ENCODE data around the gene NAALADL1. TPM values are rescaled to one million over a fixed set of nuclear protein-coding genes. Genes with fewer than 3 reads are reported as not detected.

The NAALADL1 gene
- total RNA-seq, 1 experiment from 2014 or later: not detected

DNA sequence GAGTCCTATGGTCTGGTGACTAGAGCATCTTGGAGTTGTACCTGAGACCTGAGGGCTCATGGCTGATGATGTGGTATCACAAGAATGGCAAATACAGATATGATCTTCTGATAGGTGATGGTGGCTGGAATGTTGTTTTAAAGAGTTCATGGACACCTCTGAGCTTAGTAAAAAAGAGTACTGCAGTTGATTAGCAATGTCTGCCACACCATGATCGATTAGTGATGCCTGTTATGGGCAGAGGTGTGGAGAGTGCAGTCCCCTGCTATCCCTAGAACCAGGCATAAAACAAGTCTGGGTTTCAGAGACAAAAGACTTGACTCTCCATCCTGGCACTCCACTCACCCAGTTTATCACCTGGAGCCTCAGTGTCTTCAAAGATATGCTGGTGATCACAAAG lies 60.2 kb downstream of the NAALADL1 start:
- Histone ChIP-seq H3K4me3 (replicated peaks in 1 of 2; ENCODE audit: low read depth in 1 of 2, low read length in 2 of 2) (no peak overlapping the region), H3K9me3 (ENCODE audit: control insufficient read depth in 1 of 2, insufficient read depth in 1 of 2, low read depth in 1 of 2, low read length in 2 of 2) (no peaks in the 10 kb centered on the region), H3K4me1 (ENCODE audit: control insufficient read depth in 1 of 2, insufficient read depth in 2 of 2, low read length in 2 of 2) (peaks cover 13 to 40% of the 10 kb centered on the region in 2 experiments; a peak in 3 of 4 replicates), H3K79me2 (ENCODE audit: insufficient read depth, low read length) (no peaks in the 10 kb centered on the region), H3K9me2 (ENCODE audit: insufficient read depth) (no peaks in the 10 kb centered on the region), H3K27me3 (ENCODE audit: insufficient read depth, low read length) (no peaks in the 10 kb centered on the region), H4K20me1 (ENCODE audit: insufficient read depth) (no peaks in the 10 kb centered on the region), H3K36me3 (ENCODE audit: control insufficient read depth in 1 of 2, insufficient read depth in 2 of 2, low read length in 2 of 2) (no peaks in the 10 kb centered on the region), H3K4me2 (ENCODE audit: low read length) (peak overlapping the region; percentile 39), H2AFZ (ENCODE audit: low read depth, low read length, poor library complexity, severe bottlenecking) (peak overlapping the region; percentile 65), H3K9ac (ENCODE audit: low read length) (no peak overlapping the region), H3K27ac (ENCODE audit: low read depth, low read length) (no peak overlapping the region)
- TF ChIP-seq YY1 (IDR thresholded peaks at IDR 0.05; ENCODE audit: extremely low read depth, insufficient replicate concordance, low read depth, low read length) (peak; percentile 80), POLR2AphosphoS5 (IDR thresholded peaks at IDR 0.05; ENCODE audit: low read depth, low read length) (no peak), SRF (IDR thresholded peaks at IDR 0.05; ENCODE audit: low read depth) (peak; percentile 92), SP1 (IDR thresholded peaks at IDR 0.05; ENCODE audit: low read depth) (0 out of 2 replicates have a peak, but pooled peaks have one; percentile 12), CBX3 (IDR thresholded peaks at IDR 0.05; ENCODE audit: low read depth) (peak; percentile 76; the same call in 1 of the 2 replicates)
- TF ChIP-seq, protein P1, sequence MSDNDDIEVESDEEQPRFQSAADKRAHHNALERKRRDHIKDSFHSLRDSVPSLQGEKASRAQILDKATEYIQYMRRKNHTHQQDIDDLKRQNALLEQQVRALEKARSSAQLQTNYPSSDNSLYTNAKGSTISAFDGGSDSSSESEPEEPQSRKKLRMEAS (IDR thresholded peaks at IDR 0.05): peak; percentile 18; the same call in 1 of the 2 replicates
- DNase-seq (ENCODE audit: low read depth, low spot score) (no peak), ATAC-seq (peak; percentile 46; the same call in 1 of the 2 replicates)
- ChIA-PET CTCF (interaction anchor here (1.3 to 3.8 kb wide), 3 partner anchors 16 to 154 kb away, joined by 3 to 21 read pairs (median 5); partner anchors contain the start of genes ARL2 and CDC42BPG), POLR2A (interaction anchor here (1.0 to 2.7 kb wide), 2 partner anchors 8 to 15 kb away, joined by 3 to 15 read pairs; partner anchors contain the start of gene ARL2), RAD21 (ENCODE audit: low non-redundant PET in 1 of 2, low total read pairs in 2 of 2, uncharacterized antibody in 2 of 2, unreplicated experiment in 2 of 2) (no interaction called here)
- intact Hi-C loops (cut with micrococcal nuclease): loop anchor here (5.0 kb wide), 1 partner anchor 151 kb away; no protein-coding TSS in a partner anchor
- no TSS peak for BruUV-seq (replicated peaks)

- Histone ChIP-seq H4K20me1 (ENCODE audit: insufficient read depth) (no peaks in the 10 kb centered on the region), H3K4me3 (replicated peaks in 1 of 2; ENCODE audit: low read depth in 1 of 2, low read length in 2 of 2) (peak within 1 kb of the TSS; percentile 30 to 50), H3K27me3 (ENCODE audit: insufficient read depth, low read length) (no peaks in the 10 kb centered on the region), H3K36me3 (ENCODE audit: control insufficient read depth in 1 of 2, insufficient read depth in 2 of 2, low read length in 2 of 2) (no peaks in the 10 kb centered on the region), H3K9me2 (ENCODE audit: insufficient read depth) (no peaks in the 10 kb centered on the region), H3K9me3 (ENCODE audit: control insufficient read depth in 1 of 2, insufficient read depth in 1 of 2, low read depth in 1 of 2, low read length in 2 of 2) (no peaks in the 10 kb centered on the region), H3K9ac (ENCODE audit: low read length) (peak within 1 kb of the TSS; percentile 29), H3K4me1 (ENCODE audit: control insufficient read depth in 1 of 2, insufficient read depth in 2 of 2, low read length in 2 of 2) (peaks cover 13 to 40% of the 10 kb centered on the region in 2 experiments; a peak in 3 of 4 replicates), H3K79me2 (ENCODE audit: insufficient read depth, low read length) (no peaks in the 10 kb centered on the region), H2AFZ (ENCODE audit: low read depth, low read length, poor library complexity, severe bottlenecking) (peak within 1 kb of the TSS; percentile 70), H3K4me2 (ENCODE audit: low read length) (peak within 1 kb of the TSS; percentile 78), H3K27ac (ENCODE audit: low read depth, low read length) (peak within 1 kb of the TSS; percentile 34; the same call in 1 of the 2 replicates)
- ChIA-PET CTCF (interaction anchor here (0.7 to 3.8 kb wide), 9 partner anchors 10 to 209 kb away, joined by 3 to 21 read pairs (median 4); partner anchors contain the start of genes ARL2 and CDC42BPG), POLR2A (interaction anchor here (0.6 to 2.7 kb wide), 4 partner anchors 9 to 150 kb away, joined by 3 to 15 read pairs (median 4); no protein-coding TSS in a partner anchor), RAD21 (ENCODE audit: low non-redundant PET in 1 of 2, low total read pairs in 2 of 2, uncharacterized antibody in 2 of 2, unreplicated experiment in 2 of 2) (interaction anchor here (0.6 to 1.9 kb wide), 3 partner anchors 16 to 150 kb away, joined by 3 to 5 read pairs (median 4); no protein-coding TSS in a partner anchor)
- DNase-seq (ENCODE audit: low read depth, low spot score) (peak; percentile 50), ATAC-seq (peak; percentile 90)
- no TSS peak for BruUV-seq (replicated peaks)
- intact Hi-C loops (cut with micrococcal nuclease): loop anchor here (5.0 kb wide), 1 partner anchor 150 kb away; no protein-coding TSS in a partner anchor
- TF ChIP-seq FOSL1 (IDR thresholded peaks at IDR 0.05; ENCODE audit: low read depth) (no peak), EGR1 (IDR thresholded peaks at IDR 0.05; ENCODE audit: low read depth) (peak; percentile 53), POLR2A (IDR thresholded peaks at IDR 0.05; ENCODE audit: borderline replicate concordance, extremely low read depth, insufficient read depth, insufficient read length) (no peak), ELF1 (IDR thresholded peaks at IDR 0.05; ENCODE audit: borderline replicate concordance, low read depth) (no peak), CBX3 (IDR thresholded peaks at IDR 0.05; ENCODE audit: low read depth) (no peak), CEBPB (IDR thresholded peaks at IDR 0.05; ENCODE audit: low read depth) (no peak), EZH2 (IDR thresholded peaks at IDR 0.05) (no peak), RAD21 (IDR thresholded peaks at IDR 0.05; ENCODE audit: low read depth) (peak; percentile 78), POLR2AphosphoS5 (IDR thresholded peaks at IDR 0.05; ENCODE audit: low read depth, low read length) (peak; percentile 58), TCF7L2 (IDR thresholded peaks at IDR 0.05; ENCODE audit: borderline replicate concordance, extremely low read depth, insufficient read depth, insufficient read length) (no peak), ZNF274 (IDR thresholded peaks at IDR 0.05; ENCODE audit: low read depth, low read length) (no peak)
- TF ChIP-seq, protein P2, sequence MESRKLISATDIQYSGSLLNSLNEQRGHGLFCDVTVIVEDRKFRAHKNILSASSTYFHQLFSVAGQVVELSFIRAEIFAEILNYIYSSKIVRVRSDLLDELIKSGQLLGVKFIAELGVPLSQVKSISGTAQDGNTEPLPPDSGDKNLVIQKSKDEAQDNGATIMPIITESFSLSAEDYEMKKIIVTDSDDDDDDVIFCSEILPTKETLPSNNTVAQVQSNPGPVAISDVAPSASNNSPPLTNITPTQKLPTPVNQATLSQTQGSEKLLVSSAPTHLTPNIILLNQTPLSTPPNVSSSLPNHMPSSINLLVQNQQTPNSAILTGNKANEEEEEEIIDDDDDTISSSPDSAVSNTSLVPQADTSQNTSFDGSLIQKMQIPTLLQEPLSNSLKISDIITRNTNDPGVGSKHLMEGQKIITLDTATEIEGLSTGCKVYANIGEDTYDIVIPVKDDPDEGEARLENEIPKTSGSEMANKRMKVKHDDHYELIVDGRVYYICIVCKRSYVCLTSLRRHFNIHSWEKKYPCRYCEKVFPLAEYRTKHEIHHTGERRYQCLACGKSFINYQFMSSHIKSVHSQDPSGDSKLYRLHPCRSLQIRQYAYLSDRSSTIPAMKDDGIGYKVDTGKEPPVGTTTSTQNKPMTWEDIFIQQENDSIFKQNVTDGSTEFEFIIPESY (IDR thresholded peaks at IDR 0.05; ENCODE audit: extremely low read depth, insufficient replicate concordance, low read length): no peak
- TF ChIP-seq, protein P1 (IDR thresholded peaks at IDR 0.05): peak; percentile 64; the same call in 1 of the 2 replicates
These were observed 61.5 kb downstream of the NAALADL1 start, which contains the start of gene BATF2 for GRCh38 chr11:64996710-64997380. TSS of gene BATF2 (minus strand) at chr11:64996971. CDS start at chr11:64996914, 57 bp downstream.
